Measurements from ENCODE around the gene AHCYL2.

GRCh38 chr7:129394101-129394500, 169.3 kb downstream of the AHCYL2 start:
- TF ChIP-seq SP1 (IDR thresholded peaks at IDR 0.05), result no peak
- TF ChIP-seq FOXA1 (IDR thresholded peaks at IDR 0.05), result no peak
- no peak for TF ChIP-seq NFRKB (IDR thresholded peaks at IDR 0.05)
- no peak for TF ChIP-seq HDGF (IDR thresholded peaks at IDR 0.05; ENCODE audit: borderline replicate concordance)
- TF ChIP-seq SUZ12 (IDR thresholded peaks at IDR 0.05), result no peak

Data from HEK293T (cell line).